GM23248 (cell line): ENCODE results near the gene RND2. TPM values are rescaled to one million over a fixed set of nuclear protein-coding genes. Genes with fewer than 3 reads are reported as not detected.
"Not testable (repeated sequence)": the region's sequence is repeated elsewhere in the genome, so short reads cannot be mapped to it uniquely, and the experiment has no call there.

Experiments used
- DNase-seq: peaks from one replicate; pipeline ENCODE4 v3.0.0-alpha.2; 2015
- H2AFZ ChIP-seq: fragments of 200-600 bp; sonication (generic); 2 replicates; pipeline ENCODE4 v1.6.1; 2016; ENCODE audit warnings: antibody characterized with exemption
- H3F3A ChIP-seq: fragments of 200-600 bp; sonication (generic); 2 replicates; pipeline ENCODE4 v1.6.1; 2016; ENCODE audit warnings: mild to moderate bottlenecking, antibody characterized with exemption, mixed run types; ENCODE audit not compliant: insufficient read depth
- H3K27ac ChIP-seq: fragments of 200-600 bp; sonication (generic); 2 replicates; pipeline ENCODE4 v1.5.1; 2016; ENCODE audit warnings: mild to moderate bottlenecking
- H3K27me3 ChIP-seq: fragments of 200-600 bp; sonication (generic); replicated peaks from 2 replicates; pipeline ENCODE4 v1.6.1; 2016; ENCODE audit warnings: mild to moderate bottlenecking; ENCODE audit not compliant: insufficient read depth
- H3K36me3 ChIP-seq: fragments of 200-600 bp; sonication (generic); 2 replicates; pipeline ENCODE4 v1.6.1; 2016; ENCODE audit warnings: low read depth, mild to moderate bottlenecking
- H3K4me1 ChIP-seq: fragments of 200-600 bp; sonication (generic); 2 replicates; pipeline ENCODE4 v1.6.1; 2016; ENCODE audit warnings: mild to moderate bottlenecking; ENCODE audit not compliant: insufficient read depth
- H3K4me2 ChIP-seq: fragments of 200-600 bp; sonication (generic); one replicate; pipeline ENCODE4 v1.6.1; 2016; ENCODE audit warnings: mild to moderate bottlenecking; ENCODE audit not compliant: unreplicated experiment
- H3K4me3 ChIP-seq: fragments of 200-600 bp; sonication (generic); 2 replicates; pipeline ENCODE4 v1.5.1; 2016; ENCODE audit warnings: mild to moderate bottlenecking
- H3K79me2 ChIP-seq: fragments of 200-600 bp; sonication (generic); 2 replicates; pipeline ENCODE4 v1.6.1; 2016; ENCODE audit warnings: mild to moderate bottlenecking; ENCODE audit not compliant: insufficient read depth
- H3K9ac ChIP-seq: fragments of 200-600 bp; sonication (generic); 2 replicates; pipeline ENCODE4 v1.6.1; 2016; ENCODE audit warnings: mild to moderate bottlenecking
- H3K9me2 ChIP-seq: fragments of 200-600 bp; sonication (generic); 2 replicates; pipeline ENCODE4 v1.6.1; 2016; ENCODE audit warnings: mixed run types, mild to moderate bottlenecking, moderate library complexity; ENCODE audit not compliant: insufficient read depth
- H3K9me3 ChIP-seq: fragments of 200-600 bp; sonication (generic); one replicate; pipeline ENCODE4 v1.6.1; 2017; ENCODE audit warnings: low read depth
- H4K20me1 ChIP-seq: fragments of 200-600 bp; sonication (generic); 2 replicates; pipeline ENCODE4 v1.6.0; 2016; ENCODE audit not compliant: insufficient read depth
- EZH2 ChIP-seq: fragments of 200-600 bp; sonication (generic); IDR thresholded peaks from 2 replicates; pipeline ENCODE4 v1.6.1; 2018; ENCODE audit warnings: antibody characterized with exemption, mild to moderate bottlenecking; ENCODE audit not compliant: insufficient read depth, poor library complexity, severe bottlenecking
- EZH2phosphoT487 ChIP-seq: fragments of 200-600 bp; sonication (generic); IDR thresholded peaks from 2 replicates; pipeline ENCODE4 v1.6.1; 2018; ENCODE audit warnings: antibody characterized with exemption, moderate library complexity, mild to moderate bottlenecking, low read depth; ENCODE audit not compliant: insufficient read depth
- WGBS, 2 experiments: methylation state at CpG; one replicate each; pipeline ENCODE4 v1.1.6; 2015 to 2017; ENCODE audit warnings: low lambda C conversion rate in 2 of 2, low coverage in 1 of 2; ENCODE audit errors: missing lambda C conversion rate in 2 of 2; 5-methylcytosine and 5-hydroxymethylcytosine counted together
- in situ Hi-C: fragments of 300-500 bp; cut with MboI; formaldehyde crosslinking; loops from 2 replicates; pipeline ENCODE4 v1.15.0; 2020
- polyA plus RNA-seq: library from polyadenylated mRNA; unstranded; fragments of >200 nt; fragmentation: Nextera tagmentation; extraction: Ambion mirVana; gene quantifications from 2 replicates; pipeline ENCODE4 v1.2.1, GENCODE V29; 2016
- total RNA-seq: library from RNA; depleted of rRNA; stranded (reverse); fragments of >200 nt; shearing (Covaris generic); gene quantifications from 2 replicates; pipeline ENCODE4 v1.2.3, GENCODE V29; 2014

The RND2 gene
- total and polyA plus RNA-seq, 2 experiments from 2014 or later = 0.11 to 0.30 TPM

GRCh38 chr17:42989141-42989540, 35.9 kb upstream of the RND2 start:
- peaks cover 22% of the 10 kb centered on the region for H3K79me2 ChIP-seq
- H3K27ac ChIP-seq = peak overlapping the region; percentile 84
- no peak overlapping the region for H2AFZ ChIP-seq
- no peaks in the 10 kb centered on the region for H3K27me3 ChIP-seq
- DNase-seq = peak; percentile 35
- in situ Hi-C loops = no loop called here
- no peaks in the 10 kb centered on the region for H3K9me3 ChIP-seq
- no peak overlapping the region for H3K4me3 ChIP-seq
- TF ChIP-seq EZH2 (no peak), EZH2phosphoT487 (no peak)
- peaks cover 36% of the 10 kb centered on the region; the same call in 1 of the 2 replicates for H3K36me3 ChIP-seq
- WGBS, 2 experiments = 87 to 91% methylated on average over 5 of the region's 5 CpGs
- peaks cover 41% of the 10 kb centered on the region for H3F3A ChIP-seq
- H3K4me2 ChIP-seq = peak overlapping the region; percentile 31
- H3K9me2 ChIP-seq = no peaks in the 10 kb centered on the region
- no peaks in the 10 kb centered on the region for H4K20me1 ChIP-seq
- no peak overlapping the region for H3K9ac ChIP-seq
- peaks cover 33% of the 10 kb centered on the region for H3K4me1 ChIP-seq

GRCh38 chr17:42989726-42990652, 35.0 kb upstream of the RND2 start:
- H3K27me3 ChIP-seq = no peaks in the 10 kb centered on the region
- peak overlapping the region; percentile 37 for H3K4me2 ChIP-seq
- no peaks in the 10 kb centered on the region for H3K9me3 ChIP-seq
- H2AFZ ChIP-seq = no peak overlapping the region
- H3K36me3 ChIP-seq = peaks cover 36% of the 10 kb centered on the region; the same call in 1 of the 2 replicates
- no peak overlapping the region for H3K4me3 ChIP-seq
- no peaks in the 10 kb centered on the region for H3K9me2 ChIP-seq
- 49 to 51% methylated on average over 6 of the region's 6 CpGs for WGBS, 2 experiments
- peaks cover 33% of the 10 kb centered on the region for H3K4me1 ChIP-seq
- H3K79me2 ChIP-seq = peaks cover 15% of the 10 kb centered on the region
- H3K27ac ChIP-seq = peak overlapping the region; percentile 84
- H4K20me1 ChIP-seq = no peaks in the 10 kb centered on the region
- TF ChIP-seq EZH2phosphoT487 (no peak), EZH2 (no peak)
- H3K9ac ChIP-seq = peak overlapping the region; percentile 31
- peaks cover 41% of the 10 kb centered on the region for H3F3A ChIP-seq
- peak; percentile 86 for DNase-seq
- in situ Hi-C loops = no loop called here

GRCh38 chr17:42991471-42991870, 33.6 kb upstream of the RND2 start:
- Histone ChIP-seq H3K4me1 (peaks cover 33% of the 10 kb centered on the region), H4K20me1 (no peaks in the 10 kb centered on the region), H3F3A (peaks cover 41% of the 10 kb centered on the region), H3K9me3 (no peaks in the 10 kb centered on the region), H2AFZ (no peak overlapping the region), H3K27me3 (no peaks in the 10 kb centered on the region), H3K4me2 (no peak overlapping the region), H3K36me3 (peaks cover 36% of the 10 kb centered on the region; the same call in 1 of the 2 replicates), H3K79me2 (no peaks in the 10 kb centered on the region), H3K27ac (peak overlapping the region; percentile 84; the same call in 1 of the 2 replicates), H3K9me2 (no peaks in the 10 kb centered on the region), H3K4me3 (no peak overlapping the region), H3K9ac (no peak overlapping the region)
- no peak for DNase-seq
- in situ Hi-C loops = no loop called here
- TF ChIP-seq EZH2 (no peak), EZH2phosphoT487 (no peak)
- whole genome bisulfite sequencing, 2 experiments = 89 to 97% methylated on average over 6 of the region's 6 CpGs

GRCh38 chr17:42992872-42993271, 32.2 kb upstream of the RND2 start:
- Histone ChIP-seq H3K9me2 (no peaks in the 10 kb centered on the region), H3K36me3 (peaks cover 32% of the 10 kb centered on the region; the same call in 1 of the 2 replicates), H2AFZ (no peak overlapping the region), H3K4me3 (no peak overlapping the region), H3K4me2 (no peak overlapping the region), H3F3A (peaks cover 39% of the 10 kb centered on the region), H3K9me3 (no peaks in the 10 kb centered on the region), H3K9ac (no peak overlapping the region), H3K79me2 (no peaks in the 10 kb centered on the region), H4K20me1 (no peaks in the 10 kb centered on the region), H3K4me1 (peaks cover 37% of the 10 kb centered on the region), H3K27ac (no peak overlapping the region), H3K27me3 (no peaks in the 10 kb centered on the region)
- 88 to 93% methylated on average over 5 of the region's 5 CpGs for WGBS, 2 experiments
- no peak for DNase-seq
- in situ Hi-C loops = no loop called here
- no peak for TF ChIP-seq EZH2phosphoT487

GRCh38 chr17:42993913-42994312, 31.1 kb upstream of the RND2 start:
- H2AFZ ChIP-seq, H3K27ac ChIP-seq, H3K9me3 ChIP-seq, H3K79me2 ChIP-seq, H3K4me3 ChIP-seq, H3K9me2 ChIP-seq, DNase-seq, H4K20me1 ChIP-seq, in situ Hi-C loops, H3K27me3 ChIP-seq, H3K9ac ChIP-seq, H3K4me2 ChIP-seq: not testable (repeated sequence)
- Histone ChIP-seq H3F3A (peaks cover 35% of the 10 kb centered on the region), H3K4me1 (peaks cover 31% of the 10 kb centered on the region), H3K36me3 (peaks cover 23% of the 10 kb centered on the region; the same call in 1 of the 2 replicates)
- 85% methylated on average over 10 of the region's 10 CpGs for WGBS, 2 experiments
